ENCODE data around the gene MPRIP. TPM values are rescaled to one million over a fixed set of nuclear protein-coding genes. Genes with fewer than 3 reads are reported as not detected.
"Not testable (repeated sequence)": the region's sequence is repeated elsewhere in the genome, so short reads cannot be mapped to it uniquely, and the experiment has no call there.

MPRIP gene
- total RNA-seq, 1 experiment from 2014 or later: 1,274 TPM

GRCh38 chr17:17134957-17135333 is 92.7 kb downstream of the MPRIP start:
- no peaks in the 10 kb centered on the region for H3K9me2 ChIP-seq (replicated peaks; ENCODE audit: low read length)
- H4K20me1 ChIP-seq (ENCODE audit: low read length): peaks cover 51% of the 10 kb centered on the region
- H3F3A ChIP-seq (ENCODE audit: low read length, unreplicated experiment): peaks cover 11% of the 10 kb centered on the region
- H3K79me2 ChIP-seq (ENCODE audit: low read length): peaks cover 61% of the 10 kb centered on the region
- TF ChIP-seq EZH2phosphoT487 (IDR thresholded peaks at IDR 0.05; ENCODE audit: borderline replicate concordance, low read length): no peak
- TF ChIP-seq EZH2 (IDR thresholded peaks at IDR 0.05; ENCODE audit: low read length, unreplicated experiment): no peak
- no peak for TF ChIP-seq CTCF (conservative IDR thresholded peaks at IDR 0.05; ENCODE audit: low read depth, low read length)
- CTCF ChIA-PET: no interaction called here
- ATAC-seq: no peak
- intact Hi-C loops (cut with micrococcal nuclease): no loop called here
- no peaks in the 10 kb centered on the region for H3K9me3 ChIP-seq (ENCODE audit: low read length)
- no peak overlapping the region for H2AFZ ChIP-seq (ENCODE audit: low read length)
- H3K4me3 ChIP-seq (ENCODE audit: low read length): no peak overlapping the region
- no peak overlapping the region for H3K9ac ChIP-seq (ENCODE audit: low read length)
- peaks cover 95% of the 10 kb centered on the region for H3K36me3 ChIP-seq (ENCODE audit: low read depth, low read length)
- H3K4me2 ChIP-seq (ENCODE audit: low read length): no peak overlapping the region
- peaks cover 19% of the 10 kb centered on the region for H3K4me1 ChIP-seq (ENCODE audit: insufficient read depth, low read length)
- H3K27me3 ChIP-seq (ENCODE audit: low read length): no peaks in the 10 kb centered on the region
- no TSS peak for BruUV-seq (replicated peaks)
- POLR2A ChIA-PET (ENCODE audit: unreplicated experiment): no interaction called here
- no peak for DNase-seq
- H3K27ac ChIP-seq (ENCODE audit: low read length): no peak overlapping the region

- H3K9me3 ChIP-seq (ENCODE audit: low read length); CTCF ChIA-PET; H2AFZ ChIP-seq (ENCODE audit: low read length); intact Hi-C loops (cut with micrococcal nuclease); DNase-seq; POLR2A ChIA-PET (ENCODE audit: unreplicated experiment); H3K27me3 ChIP-seq (ENCODE audit: low read length); H3K9me2 ChIP-seq (replicated peaks; ENCODE audit: low read length); H3K4me2 ChIP-seq (ENCODE audit: low read length); H3K27ac ChIP-seq (ENCODE audit: low read length); ATAC-seq; BruUV-seq (replicated peaks); H3K9ac ChIP-seq (ENCODE audit: low read length); H3K4me3 ChIP-seq (ENCODE audit: low read length): not testable (repeated sequence)
- peaks cover 93% of the 10 kb centered on the region for H3K36me3 ChIP-seq (ENCODE audit: low read depth, low read length)
- peaks cover 11% of the 10 kb centered on the region for H3F3A ChIP-seq (ENCODE audit: low read length, unreplicated experiment)
- H3K4me1 ChIP-seq (ENCODE audit: insufficient read depth, low read length): peaks cover 30% of the 10 kb centered on the region
- peaks cover 49% of the 10 kb centered on the region for H4K20me1 ChIP-seq (ENCODE audit: low read length)
- peaks cover 53% of the 10 kb centered on the region for H3K79me2 ChIP-seq (ENCODE audit: low read length)
Measured at GRCh38 chr17:17136221-17136620, 94.0 kb downstream of the MPRIP start.

- BruUV-seq (replicated peaks): no TSS peak
- intact Hi-C loops (cut with micrococcal nuclease): no loop called here
Measured at GRCh38 chr17:17137731-17138585, 95.7 kb downstream of the MPRIP start.

More at GRCh38 chr17:17137731-17138585, 95.7 kb downstream of the MPRIP start:
- ATAC-seq (no peak), DNase-seq (no peak)
- Histone ChIP-seq H3K9me2 (replicated peaks; ENCODE audit: low read length) (no peaks in the 10 kb centered on the region), H3K27ac (ENCODE audit: low read length) (no peak overlapping the region), H4K20me1 (ENCODE audit: low read length) (peaks cover 36% of the 10 kb centered on the region), H3F3A (ENCODE audit: low read length, unreplicated experiment) (peaks cover 11% of the 10 kb centered on the region), H3K4me1 (ENCODE audit: insufficient read depth, low read length) (peaks cover 30% of the 10 kb centered on the region), H2AFZ (ENCODE audit: low read length) (no peak overlapping the region), H3K36me3 (ENCODE audit: low read depth, low read length) (peaks cover 93% of the 10 kb centered on the region), H3K4me3 (ENCODE audit: low read length) (no peak overlapping the region), H3K27me3 (ENCODE audit: low read length) (no peaks in the 10 kb centered on the region), H3K79me2 (ENCODE audit: low read length) (peaks cover 51% of the 10 kb centered on the region), H3K9me3 (ENCODE audit: low read length) (no peaks in the 10 kb centered on the region), H3K4me2 (ENCODE audit: low read length) (no peak overlapping the region), H3K9ac (ENCODE audit: low read length) (no peak overlapping the region)
- CTCF ChIA-PET: no interaction called here
- TF ChIP-seq EZH2phosphoT487 (IDR thresholded peaks at IDR 0.05; ENCODE audit: borderline replicate concordance, low read length): no peak
- no peak for TF ChIP-seq EZH2 (IDR thresholded peaks at IDR 0.05; ENCODE audit: low read length, unreplicated experiment)
- TF ChIP-seq CTCF (conservative IDR thresholded peaks at IDR 0.05; ENCODE audit: low read depth, low read length): no peak
- POLR2A ChIA-PET (ENCODE audit: unreplicated experiment): interaction anchor here (0.7 kb wide), 1 partner anchor 106 kb away, joined by 3 read pairs; no protein-coding TSS in a partner anchor
